Caco-2 (cell line): ENCODE measurements around the gene TTC21A. TPM values are rescaled to one million over a fixed set of nuclear protein-coding genes. Genes with fewer than 3 reads are reported as not detected.

Experiments used
- BruUV-seq: library from RNA; stranded (reverse); fragments of 400-500 nt; replicated peaks from 2 replicates; lab custom pipeline; 2021; lab: Mats Ljungman, UMichigan
- CTCF ChIA-PET: fragments of 300-600 bp; sonication (Branson Sonifier 250); formaldehyde crosslinking; loops from one replicate; lab custom pipeline; 2022; ENCODE audit warnings: antibody characterized with exemption; lab: Charles Lee
- POLR2A ChIA-PET: fragments of 300-600 bp; sonication (Branson Sonifier 250); formaldehyde crosslinking; loops from one replicate; lab custom pipeline; 2022; ENCODE audit warnings: antibody characterized with exemption; lab: Charles Lee
- DNase-seq, 2 experiments: peaks; one replicate each; pipeline versions ENCODE4 v3.0.0 to v3.0.0-alpha.2; 2020 to 2022
- H3K27me3 ChIP-seq: replicated peaks from 2 replicates; pipeline ENCODE4 v1.6.0; 2011; ENCODE audit warnings: low read length; ENCODE audit not compliant: control insufficient read depth, insufficient read depth
- H3K36me3 ChIP-seq: 2 replicates; pipeline ENCODE4 v1.5.1; 2011; ENCODE audit warnings: low read length; ENCODE audit not compliant: control insufficient read depth, insufficient read depth
- H3K4me1 ChIP-seq: fragments of 250-450 bp; sonication (Bioruptor Pico); 2 replicates; pipeline ENCODE4 v1.5.1; 2020; ENCODE audit warnings: mild to moderate bottlenecking
- H3K4me3 ChIP-seq: 2 replicates; pipeline ENCODE4 v1.5.1; 2011; ENCODE audit warnings: low read depth, mild to moderate bottlenecking, control low read depth, low read length
- H3K9me3 ChIP-seq: fragments of 250-450 bp; sonication (Bioruptor Pico); 2 replicates; pipeline ENCODE4 v1.5.1; 2020; ENCODE audit warnings: mild to moderate bottlenecking, moderate library complexity
- H3K27ac Mint-ChIP-seq: one replicate; pipeline ENCODE4 v1.8.0; 2022; ENCODE audit warnings: mixed read lengths; ENCODE audit not compliant: unreplicated experiment
- H3K27me3 Mint-ChIP-seq: one replicate; pipeline ENCODE4 v1.8.0; 2022; ENCODE audit warnings: mixed read lengths; ENCODE audit not compliant: insufficient read depth, unreplicated experiment
- H3K36me3 Mint-ChIP-seq: one replicate; pipeline ENCODE4 v1.8.0; 2022; ENCODE audit warnings: mild to moderate bottlenecking, mixed read lengths; ENCODE audit not compliant: insufficient read depth, unreplicated experiment
- H3K4me1 Mint-ChIP-seq: one replicate; pipeline ENCODE4 v1.8.0; 2022; ENCODE audit warnings: low read depth, mixed read lengths; ENCODE audit not compliant: unreplicated experiment
- H3K4me3 Mint-ChIP-seq: one replicate; pipeline ENCODE4 v1.8.0; 2022; ENCODE audit warnings: mild to moderate bottlenecking, moderate library complexity, mixed read lengths; ENCODE audit not compliant: unreplicated experiment
- H3K9me3 Mint-ChIP-seq: one replicate; pipeline ENCODE4 v1.8.0; 2022; ENCODE audit warnings: mixed read lengths; ENCODE audit not compliant: unreplicated experiment
- intact Hi-C: fragments of 100-400 bp; cut with micrococcal nuclease; formaldehyde crosslinking; loops from one replicate; pipeline ENCODE4 v1.10.0; 2022; ENCODE audit not compliant: unreplicated experiment
- total RNA-seq: library from RNA; stranded (reverse); gene quantifications from 2 replicates; pipeline ENCODE4 v1.2.3, GENCODE V29; 2022
- TF ChIP-seq, protein P1 (sequence below), 2 experiments: fragments of 200-600 bp in 1 of 2; IDR thresholded peaks; 1 replicate in 1 of 2; 2 replicates in 1 of 2; pipeline versions ENCODE4 v1.5.1 to v1.8.0; 2011 to 2022; ENCODE audit warnings: antibody characterized with exemption in 1 of 2, control low read depth in 1 of 2, inconsistent platforms in 1 of 2, low read depth in 1 of 2, low read length in 1 of 2, mild to moderate bottlenecking in 1 of 2, moderate library complexity in 1 of 2; ENCODE audit not compliant: insufficient read depth in 1 of 2, severe bottlenecking in 1 of 2, unreplicated experiment in 1 of 2

TTC21A gene
- total RNA-seq, 1 experiment from 2014 or later: 4.0 TPM

DNA sequence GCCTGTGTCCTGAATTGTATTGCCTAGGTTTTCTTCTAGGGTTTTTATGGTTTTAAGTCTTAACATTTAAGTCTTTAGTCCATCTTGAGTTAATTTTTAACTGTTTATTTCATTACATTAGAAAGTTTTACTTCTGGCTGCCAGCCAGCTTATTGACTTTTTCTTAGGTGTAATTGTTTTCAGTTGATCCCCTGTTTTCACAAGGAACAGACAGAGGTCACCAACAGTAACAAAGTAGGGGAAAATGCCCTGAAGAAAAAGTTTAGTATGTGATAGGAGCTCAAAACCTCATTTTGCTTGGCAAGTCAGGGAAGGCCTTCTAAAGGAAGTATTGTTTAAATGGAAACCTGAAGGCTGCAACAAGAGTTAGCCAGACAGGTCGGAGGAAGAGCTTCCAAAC lies 45.3 kb upstream of the TTC21A start:
- no peaks in the 10 kb centered on the region for H3K9me3 ChIP-seq
- no TSS peak for BruUV-seq
- TF ChIP-seq, protein P1, sequence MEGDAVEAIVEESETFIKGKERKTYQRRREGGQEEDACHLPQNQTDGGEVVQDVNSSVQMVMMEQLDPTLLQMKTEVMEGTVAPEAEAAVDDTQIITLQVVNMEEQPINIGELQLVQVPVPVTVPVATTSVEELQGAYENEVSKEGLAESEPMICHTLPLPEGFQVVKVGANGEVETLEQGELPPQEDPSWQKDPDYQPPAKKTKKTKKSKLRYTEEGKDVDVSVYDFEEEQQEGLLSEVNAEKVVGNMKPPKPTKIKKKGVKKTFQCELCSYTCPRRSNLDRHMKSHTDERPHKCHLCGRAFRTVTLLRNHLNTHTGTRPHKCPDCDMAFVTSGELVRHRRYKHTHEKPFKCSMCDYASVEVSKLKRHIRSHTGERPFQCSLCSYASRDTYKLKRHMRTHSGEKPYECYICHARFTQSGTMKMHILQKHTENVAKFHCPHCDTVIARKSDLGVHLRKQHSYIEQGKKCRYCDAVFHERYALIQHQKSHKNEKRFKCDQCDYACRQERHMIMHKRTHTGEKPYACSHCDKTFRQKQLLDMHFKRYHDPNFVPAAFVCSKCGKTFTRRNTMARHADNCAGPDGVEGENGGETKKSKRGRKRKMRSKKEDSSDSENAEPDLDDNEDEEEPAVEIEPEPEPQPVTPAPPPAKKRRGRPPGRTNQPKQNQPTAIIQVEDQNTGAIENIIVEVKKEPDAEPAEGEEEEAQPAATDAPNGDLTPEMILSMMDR (IDR thresholded peaks at IDR 0.05; ENCODE audit: insufficient read depth in 1 of 2, low read depth in 1 of 2, low read length in 1 of 2, severe bottlenecking in 1 of 2, unreplicated experiment in 1 of 2): no peak
- intact Hi-C loops: no loop called here
- ChIA-PET CTCF (no interaction called here), POLR2A (no interaction called here)
- H3K4me3 ChIP-seq: no peak overlapping the region
- Mint-ChIP-seq H3K4me3 (no peak overlapping the region), H3K27ac (no peak overlapping the region), H3K36me3 (peaks cover 5% of the 10 kb centered on the region), H3K4me1 (peaks cover 13% of the 10 kb centered on the region), H3K9me3 (no peaks in the 10 kb centered on the region), H3K27me3 (no peaks in the 10 kb centered on the region)
- no peaks in the 10 kb centered on the region for H3K27me3 ChIP-seq
- H3K4me1 ChIP-seq: no peaks in the 10 kb centered on the region; the same call in 1 of the 2 replicates
- no peak for DNase-seq
- H3K36me3 ChIP-seq: no peaks in the 10 kb centered on the region

DNA sequence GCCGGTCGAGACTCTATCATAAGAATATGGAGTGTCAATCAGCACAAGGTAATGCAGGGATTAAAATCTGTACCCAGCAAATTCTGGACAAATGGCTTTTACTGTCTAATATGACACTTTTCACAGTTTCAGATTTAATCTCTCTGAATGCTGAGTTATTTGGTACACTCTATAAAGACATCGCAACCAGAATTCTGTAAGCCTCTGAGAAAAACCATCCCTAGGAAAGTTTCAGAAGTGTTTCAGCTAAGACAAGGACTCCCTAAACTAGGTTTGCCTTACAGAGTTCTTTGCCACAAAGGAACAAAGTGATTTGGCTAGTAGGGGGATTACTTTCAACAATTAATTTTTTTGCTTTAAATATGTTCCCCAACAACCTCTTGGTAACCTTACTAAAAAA lies 44.3 kb upstream of the TTC21A start:
- H3K27me3 Mint-ChIP-seq: no peaks in the 10 kb centered on the region
- TF ChIP-seq, protein P1 (IDR thresholded peaks at IDR 0.05; ENCODE audit: insufficient read depth in 1 of 2, low read depth in 1 of 2, low read length in 1 of 2, severe bottlenecking in 1 of 2, unreplicated experiment in 1 of 2): no peak
- no peaks in the 10 kb centered on the region; the same call in 1 of the 2 replicates for H3K4me1 ChIP-seq
- H3K36me3 Mint-ChIP-seq: peaks cover 5% of the 10 kb centered on the region
- H3K9me3 ChIP-seq: no peaks in the 10 kb centered on the region
- peaks cover 13% of the 10 kb centered on the region for H3K4me1 Mint-ChIP-seq
- H3K36me3 ChIP-seq: no peaks in the 10 kb centered on the region
- H3K4me3 Mint-ChIP-seq: no peak overlapping the region
- H3K27me3 ChIP-seq: no peaks in the 10 kb centered on the region
- no TSS peak for BruUV-seq
- H3K9me3 Mint-ChIP-seq: no peaks in the 10 kb centered on the region
- ChIA-PET POLR2A (no interaction called here), CTCF (no interaction called here)
- H3K4me3 ChIP-seq: no peak overlapping the region
- no peak for DNase-seq
- intact Hi-C loops: no loop called here
- no peak overlapping the region for H3K27ac Mint-ChIP-seq

DNA sequence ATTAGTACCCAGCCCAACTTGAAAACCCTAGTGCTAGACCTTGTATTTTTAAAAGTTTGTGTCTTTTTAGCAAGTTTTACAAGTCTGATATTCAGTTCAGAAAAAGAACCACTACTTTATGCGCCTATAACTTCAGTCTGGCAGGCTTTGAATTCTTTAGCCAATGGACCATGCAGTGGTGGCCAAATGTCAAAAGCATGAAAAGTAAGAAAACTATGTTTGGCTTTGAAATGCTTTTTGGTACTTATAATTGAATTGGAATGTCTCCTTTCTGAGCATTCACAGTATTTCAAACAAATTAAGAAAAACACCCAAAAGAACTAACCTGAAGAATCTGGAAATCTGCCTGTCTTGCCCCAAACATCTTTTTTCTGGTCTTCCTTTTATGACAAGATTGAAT lies 42.8 kb upstream of the TTC21A start:
- Histone ChIP-seq H3K36me3 (no peaks in the 10 kb centered on the region), H3K4me1 (no peaks in the 10 kb centered on the region; the same call in 1 of the 2 replicates), H3K27me3 (no peaks in the 10 kb centered on the region), H3K4me3 (no peak overlapping the region), H3K9me3 (no peaks in the 10 kb centered on the region)
- Mint-ChIP-seq H3K4me1 (peaks cover 13% of the 10 kb centered on the region), H3K27ac (no peak overlapping the region), H3K4me3 (no peak overlapping the region), H3K9me3 (no peaks in the 10 kb centered on the region), H3K36me3 (peaks cover 5% of the 10 kb centered on the region), H3K27me3 (no peaks in the 10 kb centered on the region)
- BruUV-seq: no TSS peak
- CTCF ChIA-PET: no interaction called here
- TF ChIP-seq, protein P1 (IDR thresholded peaks at IDR 0.05; ENCODE audit: insufficient read depth in 1 of 2, low read depth in 1 of 2, low read length in 1 of 2, severe bottlenecking in 1 of 2, unreplicated experiment in 1 of 2): no peak
- DNase-seq: no peak
- POLR2A ChIA-PET: no interaction called here
- intact Hi-C loops: loop anchor here (1.0 kb wide), 2 partner anchors 33 to 43 kb away; no protein-coding TSS in a partner anchor
